Adrenal gland (tissue), 5 donors: ENCODE measurements around the gene ABL2.

Source experiments
- POLR2A ChIP-seq, 2 donors: fragments of 450-650 bp; IDR thresholded peaks; one replicate each; pipeline ENCODE4 v1.6.1; 2017; ENCODE audit warnings: antibody characterized with exemption in 2 of 2, mild to moderate bottlenecking in 2 of 2, moderate library complexity in 1 of 2
- TF ChIP-seq, protein P1 (sequence below), 6 experiments: fragments of 450-650 bp in 4 of 6; fragments of 200-600 bp in 2 of 6; sonication (generic) in 1 of 6; IDR thresholded peaks; 1 replicate in 5 of 6; 2 replicates in 1 of 6; pipeline versions ENCODE4 v1.5.1 to v1.8.0; 2016 to 2021; ENCODE audit warnings: antibody characterized with exemption in 6 of 6, mild to moderate bottlenecking in 2 of 6, moderate library complexity in 1 of 6
- donor health status: DM: no; HTN: no; CAD: no.

- TF ChIP-seq, protein P1, sequence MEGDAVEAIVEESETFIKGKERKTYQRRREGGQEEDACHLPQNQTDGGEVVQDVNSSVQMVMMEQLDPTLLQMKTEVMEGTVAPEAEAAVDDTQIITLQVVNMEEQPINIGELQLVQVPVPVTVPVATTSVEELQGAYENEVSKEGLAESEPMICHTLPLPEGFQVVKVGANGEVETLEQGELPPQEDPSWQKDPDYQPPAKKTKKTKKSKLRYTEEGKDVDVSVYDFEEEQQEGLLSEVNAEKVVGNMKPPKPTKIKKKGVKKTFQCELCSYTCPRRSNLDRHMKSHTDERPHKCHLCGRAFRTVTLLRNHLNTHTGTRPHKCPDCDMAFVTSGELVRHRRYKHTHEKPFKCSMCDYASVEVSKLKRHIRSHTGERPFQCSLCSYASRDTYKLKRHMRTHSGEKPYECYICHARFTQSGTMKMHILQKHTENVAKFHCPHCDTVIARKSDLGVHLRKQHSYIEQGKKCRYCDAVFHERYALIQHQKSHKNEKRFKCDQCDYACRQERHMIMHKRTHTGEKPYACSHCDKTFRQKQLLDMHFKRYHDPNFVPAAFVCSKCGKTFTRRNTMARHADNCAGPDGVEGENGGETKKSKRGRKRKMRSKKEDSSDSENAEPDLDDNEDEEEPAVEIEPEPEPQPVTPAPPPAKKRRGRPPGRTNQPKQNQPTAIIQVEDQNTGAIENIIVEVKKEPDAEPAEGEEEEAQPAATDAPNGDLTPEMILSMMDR (IDR thresholded peaks at IDR 0.05): no peak
- no peak for TF ChIP-seq POLR2A (IDR thresholded peaks at IDR 0.05)
Observed at GRCh38 chr1:179120736-179121135, 108.7 kb downstream of the ABL2 start.
